BE2C (cell line): Measurements from ENCODE around the gene TIMM22.
A peak's percentile ranks its signal among the peaks of the same experiment; 100 is the strongest.
"Not testable (repeated sequence)": the region's sequence is repeated elsewhere in the genome, so short reads cannot be mapped to it uniquely, and the experiment has no call there.

ENCODE experiments used
- DNase-seq: peaks from one replicate; pipeline ENCODE4 v3.0.0-alpha.2; 2020
- H3K27me3 ChIP-seq: fragments of 250-450 bp; sonication (Bioruptor Pico); 2 replicates; pipeline ENCODE4 v1.5.1; 2020; ENCODE audit warnings: mild to moderate bottlenecking
- H3K36me3 ChIP-seq: fragments of 250-450 bp; sonication (Bioruptor Pico); 2 replicates; pipeline ENCODE4 v1.5.1; 2020; ENCODE audit warnings: mild to moderate bottlenecking
- H3K4me1 ChIP-seq: fragments of 250-450 bp; sonication (Bioruptor Pico); 2 replicates; pipeline ENCODE4 v1.5.1; 2020
- H3K4me3 ChIP-seq: 2 replicates; pipeline ENCODE4 v1.5.1; 2011; ENCODE audit warnings: low read depth, low read length
- H3K9me3 ChIP-seq: fragments of 250-450 bp; sonication (Bioruptor Pico); 2 replicates; pipeline ENCODE4 v1.5.1; 2020
- CTCF ChIP-seq: IDR thresholded peaks from 2 replicates; pipeline ENCODE4 v1.5.1; 2012; ENCODE audit warnings: mild to moderate bottlenecking, low read depth, low read length

Gene TIMM22

GRCh38 chr17:983921-984320 lies 13.0 kb upstream of the TIMM22 start:
- no peak for TF ChIP-seq CTCF
- Histone ChIP-seq H3K4me3 (no peak overlapping the region), H3K9me3 (no peaks in the 10 kb centered on the region), H3K4me1 (no peaks in the 10 kb centered on the region), H3K36me3 (no peaks in the 10 kb centered on the region), H3K27me3 (no peaks in the 10 kb centered on the region)
- no peak for DNase-seq

GRCh38 chr17:986322-986929 lies 10.5 kb upstream of the TIMM22 start:
- no peaks in the 10 kb centered on the region for H3K9me3 ChIP-seq
- H3K4me3 ChIP-seq = no peak overlapping the region
- DNase-seq = no peak
- no peak for TF ChIP-seq CTCF
- no peaks in the 10 kb centered on the region for H3K36me3 ChIP-seq
- no peaks in the 10 kb centered on the region for H3K4me1 ChIP-seq
- no peaks in the 10 kb centered on the region for H3K27me3 ChIP-seq

- no peak for DNase-seq
- no peak overlapping the region for H3K4me3 ChIP-seq
- no peaks in the 10 kb centered on the region for H3K4me1 ChIP-seq
- H3K36me3 ChIP-seq = no peaks in the 10 kb centered on the region
- TF ChIP-seq CTCF = no peak
- no peaks in the 10 kb centered on the region for H3K9me3 ChIP-seq
- no peaks in the 10 kb centered on the region for H3K27me3 ChIP-seq
Observed at GRCh38 chr17:987931-988330, 9.0 kb upstream of the TIMM22 start.

- no peak for TF ChIP-seq CTCF
- Histone ChIP-seq H3K9me3 (no peaks in the 10 kb centered on the region), H3K27me3 (no peaks in the 10 kb centered on the region), H3K4me1 (no peaks in the 10 kb centered on the region), H3K4me3 (no peak overlapping the region), H3K36me3 (no peaks in the 10 kb centered on the region)
- no peak for DNase-seq
Observed at GRCh38 chr17:988561-988960, 8.4 kb upstream of the TIMM22 start.

- no peak overlapping the region for H3K4me3 ChIP-seq
- H3K27me3 ChIP-seq = no peaks in the 10 kb centered on the region
- H3K36me3 ChIP-seq = no peaks in the 10 kb centered on the region
- no peaks in the 10 kb centered on the region for H3K9me3 ChIP-seq
- no peak for DNase-seq
- no peak for TF ChIP-seq CTCF
- H3K4me1 ChIP-seq = no peaks in the 10 kb centered on the region
Observed at GRCh38 chr17:992933-993332, 4.0 kb upstream of the TIMM22 start.

GRCh38 chr17:995324-995723 lies 1.6 kb upstream of the TIMM22 start:
- H3K9me3 ChIP-seq, H3K4me3 ChIP-seq, DNase-seq: not testable (repeated sequence)

GRCh38 chr17:998111-998510 lies 1.2 kb downstream of the TIMM22 start:
- H3K4me1 ChIP-seq = no peaks in the 10 kb centered on the region
- no peaks in the 10 kb centered on the region for H3K9me3 ChIP-seq
- H3K27me3 ChIP-seq = no peaks in the 10 kb centered on the region
- peaks cover 20% of the 10 kb centered on the region for H3K36me3 ChIP-seq
- H3K4me3 ChIP-seq = peak overlapping the region; percentile 88
- no peak for TF ChIP-seq CTCF
- no peak for DNase-seq

More at GRCh38 chr17:995324-995723, 1.6 kb upstream of the TIMM22 start:
- not testable (repeated sequence) for H3K36me3 ChIP-seq, H3K4me1 ChIP-seq, H3K27me3 ChIP-seq
